ENCODE measurements around the gene KRT36.
A peak's percentile ranks its signal among the peaks of the same experiment; 100 is the strongest.

KRT36 gene

GRCh38 chr17:41476866-41477815 lies 12.6 kb downstream of the KRT36 start:
- in situ Hi-C loops (cut with HindIII; ENCODE audit: low pct_unique_long_range_greater_than_20kb, low sequenced_read_pairs): no loop called here
- no peak for TF ChIP-seq JUND (IDR thresholded peaks at IDR 0.05; ENCODE audit: low read depth)
- no peak for DNase-seq (ENCODE audit: low read depth in 1 of 2, low spot score in 1 of 2)

DNA sequence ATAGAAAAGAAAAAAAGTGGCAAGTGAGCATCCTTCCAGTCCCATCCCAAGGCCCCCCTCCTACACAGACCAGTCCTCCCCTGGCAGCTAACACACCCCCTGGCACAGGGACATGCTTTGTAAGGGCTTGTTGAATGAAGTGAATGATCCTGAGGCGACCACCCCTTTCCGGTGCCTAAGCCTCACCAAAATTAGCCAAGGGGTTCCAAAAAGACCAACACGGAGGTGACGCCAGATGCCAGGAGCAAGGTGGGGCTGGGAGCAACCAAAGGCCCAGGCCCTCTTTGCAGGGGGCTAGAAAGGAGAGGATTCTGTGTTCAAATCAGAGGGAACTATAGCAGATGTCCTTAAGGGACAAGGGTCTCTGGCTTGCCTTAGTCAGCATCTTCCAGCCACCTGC lies 14.3 kb downstream of the KRT36 start:
- no peak for DNase-seq (ENCODE audit: low read depth in 1 of 2, low spot score in 1 of 2)
- TF ChIP-seq JUND (IDR thresholded peaks at IDR 0.05; ENCODE audit: low read depth): no peak
- in situ Hi-C loops (cut with HindIII; ENCODE audit: low pct_unique_long_range_greater_than_20kb, low sequenced_read_pairs): no loop called here

DNA sequence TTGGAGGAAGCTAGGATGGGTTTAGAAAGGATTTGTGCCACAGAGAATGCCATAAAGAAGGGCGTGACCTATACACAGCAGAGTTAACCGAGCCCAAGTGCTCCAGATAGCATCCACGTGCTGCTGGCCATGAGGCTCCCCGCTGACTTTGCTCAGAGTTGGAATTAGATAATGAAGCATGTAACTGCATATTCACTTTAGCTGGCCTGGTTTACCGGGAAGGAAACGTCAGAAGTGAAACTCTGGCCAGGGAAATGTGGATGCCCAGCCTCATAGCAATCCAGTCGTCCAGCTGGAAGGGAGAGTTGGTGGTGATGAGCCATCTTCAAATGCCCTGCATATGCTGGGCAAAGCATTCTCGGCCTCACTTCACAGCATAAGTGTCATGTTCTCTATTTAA lies 14.8 kb downstream of the KRT36 start:
- no peak for DNase-seq (ENCODE audit: low read depth in 1 of 2, low spot score in 1 of 2)
- TF ChIP-seq JUND (IDR thresholded peaks at IDR 0.05; ENCODE audit: low read depth): no peak
- in situ Hi-C loops (cut with HindIII; ENCODE audit: low pct_unique_long_range_greater_than_20kb, low sequenced_read_pairs): no loop called here

DNA sequence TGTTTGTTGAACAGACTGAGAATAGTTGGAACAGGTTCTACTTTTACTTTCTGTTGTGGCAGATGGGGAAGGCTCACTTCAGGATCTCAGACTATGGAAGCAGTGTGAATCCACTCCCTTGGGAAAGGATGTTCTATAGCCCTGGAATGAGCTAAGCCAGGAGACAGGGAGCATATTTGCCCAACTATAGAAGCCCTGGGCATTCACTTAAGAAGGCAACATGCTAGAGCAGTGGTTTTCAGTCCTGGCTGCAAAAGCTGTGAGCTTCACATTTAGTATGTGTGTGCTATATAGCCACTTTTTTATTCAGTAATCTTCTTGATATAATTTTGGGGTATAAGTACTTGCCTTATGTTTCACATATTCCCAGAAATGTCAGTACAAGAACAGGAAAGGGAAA lies 21.4 kb downstream of the KRT36 start:
- DNase-seq (ENCODE audit: low read depth in 1 of 2, low spot score in 1 of 2): no peak
- in situ Hi-C loops (cut with HindIII; ENCODE audit: low pct_unique_long_range_greater_than_20kb, low sequenced_read_pairs): no loop called here
- TF ChIP-seq JUND (IDR thresholded peaks at IDR 0.05; ENCODE audit: low read depth): no peak

DNA sequence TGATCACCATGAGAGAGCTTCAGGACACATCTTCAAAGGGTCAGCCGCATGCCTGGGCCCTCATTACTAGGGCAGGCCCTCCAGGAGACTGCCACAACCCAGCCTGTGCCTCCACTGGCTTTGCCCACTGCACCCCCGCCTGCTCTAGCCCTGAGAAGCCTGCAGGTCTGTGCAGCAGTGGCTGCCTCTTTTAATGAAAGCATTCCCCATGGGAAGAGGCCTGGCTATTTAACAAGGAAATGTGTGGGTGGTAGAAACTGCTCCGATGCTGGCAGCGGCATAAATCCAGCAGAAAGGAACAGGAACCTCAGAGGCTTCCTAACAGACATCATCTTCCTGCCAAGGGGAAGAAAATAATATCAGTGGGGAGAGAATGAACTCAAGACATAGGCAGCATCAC lies 22.1 kb downstream of the KRT36 start:
- in situ Hi-C loops (cut with HindIII; ENCODE audit: low pct_unique_long_range_greater_than_20kb, low sequenced_read_pairs): no loop called here

GRCh38 chr17:41466988-41467387 lies 22.7 kb downstream of the KRT36 start, which contains the start of gene KRT32:
Gene KRT32, minus strand, starts transcription at chr17:41467386. Its CDS starts 61 bp downstream, at chr17:41467325.
- TF ChIP-seq JUND (IDR thresholded peaks at IDR 0.05; ENCODE audit: low read depth): no peak
- DNase-seq (ENCODE audit: low read depth in 1 of 2, low spot score in 1 of 2): no peak
- in situ Hi-C loops (cut with HindIII; ENCODE audit: low pct_unique_long_range_greater_than_20kb, low sequenced_read_pairs): no loop called here

More for the DNA sequence above, 22.1 kb downstream of the KRT36 start:
- no peak for TF ChIP-seq JUND (IDR thresholded peaks at IDR 0.05; ENCODE audit: low read depth)
- DNase-seq (ENCODE audit: low read depth in 1 of 2, low spot score in 1 of 2): no peak

GRCh38 chr17:41464682-41465081 lies 25.0 kb downstream of the KRT36 start:
- TF ChIP-seq JUND (IDR thresholded peaks at IDR 0.05; ENCODE audit: low read depth): no peak
- in situ Hi-C loops (cut with HindIII; ENCODE audit: low pct_unique_long_range_greater_than_20kb, low sequenced_read_pairs): no loop called here
- peak; percentile 38 to 62 for DNase-seq (ENCODE audit: low read depth in 1 of 2, low spot score in 1 of 2)

- in situ Hi-C loops (cut with HindIII; ENCODE audit: low pct_unique_long_range_greater_than_20kb, low sequenced_read_pairs): no loop called here
- no peak for TF ChIP-seq JUND (IDR thresholded peaks at IDR 0.05; ENCODE audit: low read depth)
- DNase-seq (ENCODE audit: low read depth in 1 of 2, low spot score in 1 of 2): no peak
Measured at GRCh38 chr17:41464173-41464572, 25.5 kb downstream of the KRT36 start.

GRCh38 chr17:41463746-41464145 lies 26.0 kb downstream of the KRT36 start:
- peak in 1 of 2 experiments; percentile 30 for DNase-seq (ENCODE audit: low read depth in 1 of 2, low spot score in 1 of 2)
- no peak for TF ChIP-seq JUND (IDR thresholded peaks at IDR 0.05; ENCODE audit: low read depth)
- in situ Hi-C loops (cut with HindIII; ENCODE audit: low pct_unique_long_range_greater_than_20kb, low sequenced_read_pairs): no loop called here

GRCh38 chr17:41462705-41463104 lies 27.0 kb downstream of the KRT36 start:
- DNase-seq (ENCODE audit: low read depth in 1 of 2, low spot score in 1 of 2): no peak
- TF ChIP-seq JUND (IDR thresholded peaks at IDR 0.05; ENCODE audit: low read depth): no peak
- in situ Hi-C loops (cut with HindIII; ENCODE audit: low pct_unique_long_range_greater_than_20kb, low sequenced_read_pairs): no loop called here

DNA sequence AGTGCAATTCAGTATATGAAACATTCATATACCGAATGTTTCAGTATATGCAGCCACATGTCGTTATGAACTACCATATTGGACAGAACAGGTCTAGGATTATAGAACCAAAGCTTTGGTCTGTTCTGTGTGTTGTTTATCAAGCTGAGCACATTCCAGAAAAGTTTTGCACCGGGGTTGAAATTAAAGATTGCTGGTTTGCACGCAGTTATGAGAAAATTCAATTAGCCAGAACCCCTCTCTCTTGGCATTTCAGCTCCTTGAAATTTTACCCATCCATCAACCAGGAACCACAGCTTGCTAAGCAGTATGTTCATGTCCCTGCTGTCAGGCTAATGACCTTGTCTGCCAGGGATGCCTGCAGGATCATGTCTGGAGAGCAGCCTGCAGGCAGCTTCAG lies 32.0 kb downstream of the KRT36 start:
- no peak for DNase-seq (ENCODE audit: low read depth in 1 of 2, low spot score in 1 of 2)
- no peak for TF ChIP-seq JUND (IDR thresholded peaks at IDR 0.05; ENCODE audit: low read depth)
- in situ Hi-C loops (cut with HindIII; ENCODE audit: low pct_unique_long_range_greater_than_20kb, low sequenced_read_pairs): no loop called here

- DNase-seq (ENCODE audit: low read depth in 1 of 2, low spot score in 1 of 2): peak in 1 of 2 experiments; percentile 85
- TF ChIP-seq JUND (IDR thresholded peaks at IDR 0.05; ENCODE audit: low read depth): no peak
- in situ Hi-C loops (cut with HindIII; ENCODE audit: low pct_unique_long_range_greater_than_20kb, low sequenced_read_pairs): no loop called here
Measured at GRCh38 chr17:41456204-41456603, 33.5 kb downstream of the KRT36 start.

DNA sequence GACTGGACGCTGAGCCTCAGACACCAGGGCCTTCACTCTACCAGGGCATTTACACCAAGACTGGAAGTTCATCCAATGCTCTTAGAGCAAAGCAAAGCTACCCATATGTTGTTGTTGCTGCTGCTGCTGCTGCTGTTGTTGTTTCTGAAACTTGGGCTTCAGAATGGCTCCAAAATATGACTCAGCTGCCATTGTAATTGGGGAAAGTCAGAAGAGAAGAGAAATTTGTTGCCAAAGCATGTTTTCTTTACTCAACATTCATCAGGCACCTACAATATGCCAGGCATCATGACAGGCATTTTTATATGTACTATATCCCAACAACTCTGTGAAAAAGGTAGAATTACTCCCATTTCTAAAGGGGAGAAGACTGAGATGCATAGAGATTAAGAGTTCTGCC lies 34.5 kb downstream of the KRT36 start:
- DNase-seq (ENCODE audit: low read depth in 1 of 2, low spot score in 1 of 2): no peak
- in situ Hi-C loops (cut with HindIII; ENCODE audit: low pct_unique_long_range_greater_than_20kb, low sequenced_read_pairs): no loop called here
- no peak for TF ChIP-seq JUND (IDR thresholded peaks at IDR 0.05; ENCODE audit: low read depth)
